ENCODE measurements around the gene CCDC188. TPM values are rescaled to one million over a fixed set of nuclear protein-coding genes. Genes with fewer than 3 reads are reported as not detected.

The CCDC188 gene
- total and polyA plus RNA-seq, 10 of the 15 experiments (the other 5 are each of a cell fraction or from before 2014, with no cell fraction given), result not detected

GRCh38 chr22:20173772-20174171, 22.9 kb upstream of the CCDC188 start:
- TF ChIP-seq DPF2 (IDR thresholded peaks at IDR 0.05), result no peak
- TF ChIP-seq TCF7 (IDR thresholded peaks at IDR 0.05; ENCODE audit: borderline replicate concordance), result no peak
- TF ChIP-seq NFYA (IDR thresholded peaks at IDR 0.05; ENCODE audit: borderline replicate concordance, low read depth, low read length), result no peak
- TF ChIP-seq FOXK2 (IDR thresholded peaks at IDR 0.05), result no peak
- no peak for TF ChIP-seq RAD21 (IDR thresholded peaks at IDR 0.05; ENCODE audit: insufficient read depth, low read depth, low read length)
- no peak for TF ChIP-seq YBX1 (IDR thresholded peaks at IDR 0.05)
- TF ChIP-seq POU2F2 (IDR thresholded peaks at IDR 0.05; ENCODE audit: borderline replicate concordance, low read depth, low read length), result no peak
- TF ChIP-seq MYC (IDR thresholded peaks at IDR 0.05; ENCODE audit: insufficient read depth, insufficient read length, insufficient replicate concordance, low read length, severe bottlenecking), result no peak
- no peak for TF ChIP-seq RUNX3 (IDR thresholded peaks at IDR 0.05; ENCODE audit: low read length)
- no peak for TF ChIP-seq SRF (IDR thresholded peaks at IDR 0.05; ENCODE audit: low read depth in 2 of 2, low read length in 2 of 2)
- TF ChIP-seq SP1 (IDR thresholded peaks at IDR 0.05; ENCODE audit: low read depth, low read length), result no peak
- TF ChIP-seq ZBED1 (IDR thresholded peaks at IDR 0.05; ENCODE audit: borderline replicate concordance), result no peak
- no peak for TF ChIP-seq BACH1 (IDR thresholded peaks at IDR 0.05; ENCODE audit: borderline replicate concordance)
- Histone ChIP-seq H3K36me3 (ENCODE audit: control insufficient read depth in 2 of 2, insufficient read depth in 2 of 2, low read length in 1 of 2) (no peaks in the 10 kb centered on the region), H2AFZ (ENCODE audit: control insufficient read depth, low read depth, low read length) (no peak overlapping the region), H3K27me3 (replicated peaks in 1 of 2; ENCODE audit: control insufficient read depth in 2 of 2, insufficient read depth in 2 of 2, low read length in 1 of 2) (no peaks in the 10 kb centered on the region), H4K20me1 (ENCODE audit: control insufficient read depth, insufficient read depth) (no peaks in the 10 kb centered on the region), H3K27ac (ENCODE audit: control insufficient read depth, insufficient read depth) (no peak overlapping the region), H3K4me1 (ENCODE audit: control insufficient read depth, insufficient read depth, low read length) (no peaks in the 10 kb centered on the region), H3K4me2 (ENCODE audit: control insufficient read depth, insufficient read depth) (no peak overlapping the region), H3K9ac (ENCODE audit: control insufficient read depth, insufficient read depth, low read length) (no peak overlapping the region), H3K4me3 (no peak overlapping the region), H3K79me2 (ENCODE audit: control insufficient read depth, insufficient read depth, low read length) (no peaks in the 10 kb centered on the region), H3K9me3 (replicated peaks; ENCODE audit: control insufficient read depth, insufficient read depth, low read length) (no peaks in the 10 kb centered on the region)
- no TSS peak for BruUV-seq (replicated peaks)
- in situ Hi-C loops (cut with MboI) (no loop called here), intact Hi-C loops (cut with micrococcal nuclease; ENCODE audit: unreplicated experiment) (no loop called here)
- no peak for ATAC-seq
- POLR2A ChIA-PET, result no interaction called here
- WGBS (ENCODE audit: insufficient coverage, insufficient replicate concordance, low lambda C conversion rate, missing lambda C conversion rate), result 64% methylated on average over 10 of the region's 10 CpGs
- RAD21 ChIA-PET (ENCODE audit: unreplicated experiment), result interaction anchor here (2.2 kb wide), 1 partner anchor 65 kb away, joined by 11 read pairs; no protein-coding TSS in a partner anchor
- SMC1A ChIA-PET (ENCODE audit: uncharacterized antibody, unreplicated experiment), result no interaction called here
- CTCF ChIA-PET, result interaction anchor here (1.8 kb wide), 1 partner anchor 65 kb away, joined by 4 read pairs; no protein-coding TSS in a partner anchor
- no peak for FAIRE-seq
- no peak for DNase-seq (ENCODE audit: low read depth, low spot score)

Measured in GM12878 (cell line).